ENCODE results near the gene AUTS2. TPM values are rescaled to one million over a fixed set of nuclear protein-coding genes. Genes with fewer than 3 reads are reported as not detected.

Gene AUTS2
- total and polyA plus RNA-seq, 7 experiments from 2014 or later: 0.40 to 31.7 (median 4.2) TPM

DNA sequence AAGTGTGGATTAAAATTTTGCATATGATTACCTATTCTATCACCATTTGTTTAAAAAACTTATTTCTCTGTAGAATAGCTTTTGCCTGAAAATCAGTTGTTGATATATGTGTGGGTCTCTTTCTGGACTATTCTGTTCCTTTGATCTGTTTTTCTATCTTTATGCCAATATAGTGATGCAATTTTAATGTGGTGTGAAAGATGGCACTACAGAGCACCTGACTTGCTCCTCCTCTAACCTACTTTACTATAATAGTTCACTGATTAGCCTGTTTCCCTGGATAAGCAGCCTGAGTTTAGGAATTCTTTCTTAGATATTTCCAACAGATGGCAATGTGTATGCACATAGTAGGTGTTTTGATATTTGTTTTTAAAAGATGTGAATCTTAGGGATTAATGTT, 294.5 kb downstream of the AUTS2 start:
- Histone ChIP-seq H3K27ac (ENCODE audit: low read depth, low read length) (no peak overlapping the region), H3K36me3 (ENCODE audit: control insufficient read depth in 2 of 3, insufficient read depth in 3 of 3, low read length in 3 of 3) (no peaks in the 10 kb centered on the region), H3K4me1 (ENCODE audit: control insufficient read depth in 2 of 2, insufficient read depth in 2 of 2, low read length in 2 of 2) (no peaks in the 10 kb centered on the region), H3K27me3 (ENCODE audit: control insufficient read depth in 2 of 2, insufficient read depth in 2 of 2, low read length in 2 of 2) (no peaks in the 10 kb centered on the region), H3K4me3 (ENCODE audit: low read length) (no peak overlapping the region), H3K9me3 (ENCODE audit: control insufficient read depth in 2 of 3, low read length in 3 of 3) (no peaks in the 10 kb centered on the region)
- H3K4me3 Mint-ChIP-seq: no peak overlapping the region
- peaks cover 0 to 3% (median 0%) of the 10 kb centered on the region in 5 donors for H3K36me3 Mint-ChIP-seq
- ChIA-PET CTCF (no interaction called here), POLR2A (no interaction called here)
- intact Hi-C loops (cut with micrococcal nuclease): no loop called here
- peaks cover 0 to 4% (median 0%) of the 10 kb centered on the region in 7 donors for H3K4me1 Mint-ChIP-seq
- DNase-seq (no peak), ATAC-seq (no peak)
- no peak overlapping the region for H3K27ac Mint-ChIP-seq
- peaks cover 0 to 6% (median 0%) of the 10 kb centered on the region in 5 donors for H3K27me3 Mint-ChIP-seq
- peaks cover 0 to 12% (median 0%) of the 10 kb centered on the region in 11 donors for H3K9me3 Mint-ChIP-seq

DNA sequence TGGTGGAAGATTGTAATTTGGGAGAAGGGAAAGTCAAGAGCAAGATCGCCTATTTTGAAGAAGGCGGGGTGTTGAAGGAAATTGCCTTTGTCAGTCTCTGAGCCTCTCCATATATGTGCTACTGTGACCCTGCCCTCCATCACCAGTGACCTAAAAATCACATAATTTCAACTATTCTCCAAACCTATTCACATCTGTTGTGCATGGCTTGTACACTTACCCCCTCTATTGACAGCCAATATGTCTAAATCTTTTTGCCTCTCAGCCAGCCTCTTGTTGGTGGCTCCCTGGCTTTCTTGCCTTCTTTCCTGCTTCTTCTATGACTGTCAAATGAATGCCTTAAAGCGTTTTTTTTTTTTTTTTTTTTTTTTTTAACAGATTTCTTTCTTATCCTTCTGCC, 295.6 kb downstream of the AUTS2 start:
- Mint-ChIP-seq H3K27ac (no peak overlapping the region), H3K27me3 (peaks cover 0 to 6% (median 0%) of the 10 kb centered on the region in 5 donors), H3K9me3 (peaks cover 0 to 12% (median 0%) of the 10 kb centered on the region in 11 donors), H3K36me3 (peaks cover 0 to 3% (median 0%) of the 10 kb centered on the region in 5 donors), H3K4me1 (peaks cover 0 to 4% (median 0%) of the 10 kb centered on the region in 7 donors), H3K4me3 (no peak overlapping the region)
- Histone ChIP-seq H3K4me1 (ENCODE audit: control insufficient read depth in 2 of 2, insufficient read depth in 2 of 2, low read length in 2 of 2) (no peaks in the 10 kb centered on the region), H3K36me3 (ENCODE audit: control insufficient read depth in 2 of 3, insufficient read depth in 3 of 3, low read length in 3 of 3) (no peaks in the 10 kb centered on the region), H3K9me3 (ENCODE audit: control insufficient read depth in 2 of 3, low read length in 3 of 3) (no peaks in the 10 kb centered on the region), H3K4me3 (ENCODE audit: low read length) (no peak overlapping the region), H3K27me3 (ENCODE audit: control insufficient read depth in 2 of 2, insufficient read depth in 2 of 2, low read length in 2 of 2) (no peaks in the 10 kb centered on the region), H3K27ac (ENCODE audit: low read depth, low read length) (no peak overlapping the region)
- ATAC-seq: no peak
- ChIA-PET CTCF (no interaction called here), POLR2A (no interaction called here)
- DNase-seq: no peak
- intact Hi-C loops (cut with micrococcal nuclease): no loop called here

DNA sequence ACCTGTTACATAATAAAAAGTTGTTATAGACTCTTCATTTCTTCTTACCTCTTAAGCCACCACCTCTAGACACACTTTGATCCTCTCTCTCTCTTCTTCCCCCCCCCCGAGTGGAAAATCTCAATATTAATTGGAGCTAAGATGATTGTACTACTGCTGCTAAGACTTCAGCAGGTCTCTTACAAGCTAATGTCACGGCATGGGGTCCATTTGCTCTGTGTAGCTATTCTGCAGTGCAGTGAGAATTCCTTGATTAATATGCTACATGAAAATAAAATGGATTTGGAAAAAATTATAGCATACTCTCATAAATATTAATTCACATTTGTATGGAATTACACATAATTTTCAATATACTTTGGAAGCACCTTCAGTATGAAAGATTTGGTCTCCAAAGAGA, 297.2 kb downstream of the AUTS2 start:
- H3K4me1 ChIP-seq (ENCODE audit: control insufficient read depth in 2 of 2, insufficient read depth in 2 of 2, low read length in 2 of 2): no peaks in the 10 kb centered on the region
- Mint-ChIP-seq H3K9me3 (peaks cover 0 to 19% (median 0%) of the 10 kb centered on the region in 11 donors), H3K4me3 (no peak overlapping the region), H3K4me1 (peaks cover 0 to 3% (median 0%) of the 10 kb centered on the region in 7 donors), H3K27ac (no peak overlapping the region), H3K36me3 (peaks cover 0 to 3% (median 0%) of the 10 kb centered on the region in 5 donors), H3K27me3 (peaks cover 0 to 6% (median 0%) of the 10 kb centered on the region in 5 donors)
- ATAC-seq (no peak), DNase-seq (no peak)
- no peaks in the 10 kb centered on the region for H3K9me3 ChIP-seq (ENCODE audit: control insufficient read depth in 2 of 3, low read length in 3 of 3)
- CTCF ChIA-PET: no interaction called here
- H3K27ac ChIP-seq (ENCODE audit: low read depth, low read length): no peak overlapping the region
- H3K36me3 ChIP-seq (ENCODE audit: control insufficient read depth in 2 of 3, insufficient read depth in 3 of 3, low read length in 3 of 3): no peaks in the 10 kb centered on the region
- H3K27me3 ChIP-seq (ENCODE audit: control insufficient read depth in 2 of 2, insufficient read depth in 2 of 2, low read length in 2 of 2): no peaks in the 10 kb centered on the region
- intact Hi-C loops (cut with micrococcal nuclease): no loop called here
- H3K4me3 ChIP-seq (ENCODE audit: low read length): no peak overlapping the region
- POLR2A ChIA-PET: interaction anchor here (0.6 kb wide), 1 partner anchor 133 kb away, joined by 3 read pairs; no protein-coding TSS in a partner anchor

DNA sequence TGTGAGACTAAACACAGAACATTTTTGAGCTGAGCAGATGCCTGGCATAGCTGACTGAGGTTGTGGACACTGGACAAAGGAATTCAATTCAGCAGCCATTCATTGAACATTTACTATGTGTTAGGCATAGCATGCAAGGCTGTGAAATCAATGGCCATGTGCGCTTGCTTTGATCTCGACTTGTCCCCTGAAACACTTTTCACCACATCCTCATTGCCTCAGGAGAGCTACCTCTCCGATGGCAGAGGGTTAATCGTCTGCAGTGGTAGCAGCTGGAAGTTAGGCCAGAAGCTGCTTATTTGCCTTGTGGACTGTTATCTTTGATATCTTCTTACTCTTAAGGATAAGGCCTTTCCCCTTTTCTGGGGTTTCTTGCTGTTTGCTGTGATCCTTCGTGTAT, 297.8 kb downstream of the AUTS2 start:
- H3K9me3 ChIP-seq (ENCODE audit: control insufficient read depth in 2 of 3, low read length in 3 of 3): no peaks in the 10 kb centered on the region
- DNase-seq (no peak), ATAC-seq (no peak)
- Mint-ChIP-seq H3K9me3 (peaks cover 0 to 17% (median 0%) of the 10 kb centered on the region in 11 donors), H3K4me1 (peaks cover 0 to 3% (median 0%) of the 10 kb centered on the region in 7 donors), H3K27ac (no peak overlapping the region), H3K4me3 (no peak overlapping the region), H3K36me3 (peaks cover 0 to 3% (median 0%) of the 10 kb centered on the region in 5 donors), H3K27me3 (peaks cover 0 to 6% (median 0%) of the 10 kb centered on the region in 5 donors)
- intact Hi-C loops (cut with micrococcal nuclease): no loop called here
- H3K4me1 ChIP-seq (ENCODE audit: control insufficient read depth in 2 of 2, insufficient read depth in 2 of 2, low read length in 2 of 2): no peaks in the 10 kb centered on the region
- no peaks in the 10 kb centered on the region for H3K36me3 ChIP-seq (ENCODE audit: control insufficient read depth in 2 of 3, insufficient read depth in 3 of 3, low read length in 3 of 3)
- H3K27me3 ChIP-seq (ENCODE audit: control insufficient read depth in 2 of 2, insufficient read depth in 2 of 2, low read length in 2 of 2): no peaks in the 10 kb centered on the region
- ChIA-PET POLR2A (no interaction called here), CTCF (no interaction called here)
- no peak overlapping the region for H3K27ac ChIP-seq (ENCODE audit: low read depth, low read length)
- no peak overlapping the region for H3K4me3 ChIP-seq (ENCODE audit: low read length)

DNA sequence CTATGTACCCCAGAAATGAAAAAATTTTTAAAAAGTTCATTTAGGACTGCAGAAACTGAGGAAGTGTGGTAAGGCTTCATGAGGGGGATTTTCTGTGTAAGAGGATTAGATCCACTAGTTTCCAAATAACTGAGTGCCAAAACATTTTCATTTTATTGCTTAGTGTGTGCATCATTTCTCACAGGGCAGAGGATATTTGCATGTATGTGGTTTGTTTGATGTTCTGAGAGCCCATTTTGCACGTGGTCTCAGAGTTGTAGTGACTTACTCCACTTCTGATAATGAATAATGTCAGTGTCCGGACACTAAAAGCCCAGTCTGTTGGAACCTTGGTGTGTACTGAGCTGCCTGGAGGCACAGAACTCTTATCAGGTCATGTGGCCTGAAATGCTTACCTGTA, 299.9 kb downstream of the AUTS2 start:
- Mint-ChIP-seq H3K4me3 (no peak overlapping the region), H3K9me3 (peaks cover 0 to 12% (median 0%) of the 10 kb centered on the region in 11 donors), H3K36me3 (peaks cover 0 to 3% (median 0%) of the 10 kb centered on the region in 5 donors), H3K27ac (no peak overlapping the region), H3K27me3 (peaks cover 0 to 6% (median 0%) of the 10 kb centered on the region in 5 donors), H3K4me1 (peaks cover 0 to 3% (median 0%) of the 10 kb centered on the region in 7 donors)
- Histone ChIP-seq H3K4me1 (ENCODE audit: control insufficient read depth in 2 of 2, insufficient read depth in 2 of 2, low read length in 2 of 2) (no peaks in the 10 kb centered on the region), H3K36me3 (ENCODE audit: control insufficient read depth in 2 of 3, insufficient read depth in 3 of 3, low read length in 3 of 3) (no peaks in the 10 kb centered on the region), H3K4me3 (ENCODE audit: low read length) (no peak overlapping the region), H3K9me3 (ENCODE audit: control insufficient read depth in 2 of 3, low read length in 3 of 3) (no peaks in the 10 kb centered on the region), H3K27me3 (ENCODE audit: control insufficient read depth in 2 of 2, insufficient read depth in 2 of 2, low read length in 2 of 2) (no peaks in the 10 kb centered on the region), H3K27ac (ENCODE audit: low read depth, low read length) (no peak overlapping the region)
- ChIA-PET CTCF (no interaction called here), POLR2A (no interaction called here)
- intact Hi-C loops (cut with micrococcal nuclease): no loop called here
- ATAC-seq: no peak
- no peak for DNase-seq

DNA sequence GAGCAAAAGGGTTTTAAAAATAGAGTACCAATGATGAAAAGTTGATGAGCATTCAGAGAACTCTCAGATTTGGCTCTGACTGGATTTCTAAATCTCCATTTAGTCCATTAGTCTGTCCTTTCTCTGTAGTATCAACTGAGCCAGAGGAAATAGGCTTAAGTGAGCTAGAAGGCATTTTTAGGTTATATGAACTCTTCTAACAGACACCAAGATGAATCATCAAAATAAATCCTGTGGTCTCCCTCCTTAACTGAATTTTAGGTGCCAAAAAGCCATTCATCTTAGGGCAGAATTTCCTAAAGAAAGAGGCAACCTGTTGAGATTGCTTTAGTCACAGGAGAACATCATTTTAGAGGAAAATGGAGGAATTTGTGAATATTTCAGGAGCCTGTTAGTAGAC, 305.1 kb downstream of the AUTS2 start:
- H3K4me1 Mint-ChIP-seq: peaks cover 0 to 16% (median 0%) of the 10 kb centered on the region in 7 donors
- ChIA-PET CTCF (no interaction called here), POLR2A (no interaction called here)
- H3K4me3 Mint-ChIP-seq: no peak overlapping the region
- Histone ChIP-seq H3K36me3 (ENCODE audit: control insufficient read depth in 2 of 3, insufficient read depth in 3 of 3, low read length in 3 of 3) (no peaks in the 10 kb centered on the region), H3K27me3 (ENCODE audit: control insufficient read depth in 2 of 2, insufficient read depth in 2 of 2, low read length in 2 of 2) (no peaks in the 10 kb centered on the region), H3K9me3 (ENCODE audit: control insufficient read depth in 2 of 3, low read length in 3 of 3) (no peaks in the 10 kb centered on the region), H3K4me3 (ENCODE audit: low read length) (no peak overlapping the region), H3K4me1 (ENCODE audit: control insufficient read depth in 2 of 2, insufficient read depth in 2 of 2, low read length in 2 of 2) (no peaks in the 10 kb centered on the region), H3K27ac (ENCODE audit: low read depth, low read length) (no peak overlapping the region)
- H3K9me3 Mint-ChIP-seq: peaks cover 0 to 8% (median 0%) of the 10 kb centered on the region in 11 donors
- DNase-seq: no peak
- H3K27me3 Mint-ChIP-seq: peaks cover 0 to 3% (median 0%) of the 10 kb centered on the region in 5 donors
- ATAC-seq: no peak
- no peaks in the 10 kb centered on the region for H3K36me3 Mint-ChIP-seq
- intact Hi-C loops (cut with micrococcal nuclease): no loop called here
- no peak overlapping the region for H3K27ac Mint-ChIP-seq

DNA sequence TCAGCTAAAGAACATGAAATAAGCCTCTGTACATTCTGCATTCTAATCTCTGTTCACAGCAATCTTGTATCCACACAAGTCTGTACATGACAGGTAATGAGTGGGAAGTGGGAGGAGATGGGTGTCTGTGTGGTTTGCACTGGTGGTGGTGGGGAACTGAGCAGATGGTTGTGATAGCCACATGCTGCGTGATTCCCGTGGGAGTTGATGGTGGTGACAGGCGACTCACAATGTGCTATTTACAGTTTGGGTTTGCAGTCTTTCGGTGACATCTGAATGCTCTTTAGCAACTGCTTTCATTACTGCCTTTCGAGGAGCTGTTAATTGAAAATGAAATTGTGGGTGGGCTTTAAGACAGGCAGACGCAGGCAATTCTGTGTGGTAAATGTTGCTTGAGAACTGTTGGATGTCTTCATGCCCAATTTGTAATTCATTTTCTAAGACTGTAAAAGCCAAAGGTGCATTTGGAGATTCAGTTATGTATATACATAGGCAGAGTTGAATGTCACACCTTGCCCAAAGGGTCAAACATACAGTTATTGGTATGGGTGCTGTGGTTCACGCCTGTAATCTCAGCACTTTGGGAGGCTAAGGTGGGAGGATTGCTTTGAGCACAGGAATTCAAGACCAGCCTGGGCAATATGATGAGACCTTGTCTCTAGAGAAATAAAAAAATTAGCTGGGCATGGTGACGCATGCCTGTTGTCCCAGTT, 308.2 kb downstream of the AUTS2 start:
- Histone ChIP-seq H3K27me3 (ENCODE audit: control insufficient read depth in 2 of 2, insufficient read depth in 2 of 2, low read length in 2 of 2) (no peaks in the 10 kb centered on the region), H3K9me3 (ENCODE audit: control insufficient read depth in 2 of 3, low read length in 3 of 3) (no peaks in the 10 kb centered on the region), H3K4me3 (ENCODE audit: low read length) (no peak overlapping the region), H3K36me3 (ENCODE audit: control insufficient read depth in 2 of 3, insufficient read depth in 3 of 3, low read length in 3 of 3) (no peaks in the 10 kb centered on the region), H3K4me1 (ENCODE audit: control insufficient read depth in 2 of 2, insufficient read depth in 2 of 2, low read length in 2 of 2) (no peaks in the 10 kb centered on the region), H3K27ac (ENCODE audit: low read depth, low read length) (no peak overlapping the region)
- H3K4me3 Mint-ChIP-seq: no peak overlapping the region
- no peak for DNase-seq
- H3K4me1 Mint-ChIP-seq: peaks cover 0 to 16% (median 0%) of the 10 kb centered on the region in 7 donors
- CTCF ChIA-PET: no interaction called here
- peaks cover 0 to 3% (median 0%) of the 10 kb centered on the region in 5 donors for H3K27me3 Mint-ChIP-seq
- no peak for ATAC-seq
- POLR2A ChIA-PET: no interaction called here
- H3K27ac Mint-ChIP-seq: no peak overlapping the region
- H3K36me3 Mint-ChIP-seq: no peaks in the 10 kb centered on the region
- intact Hi-C loops (cut with micrococcal nuclease): no loop called here
- H3K9me3 Mint-ChIP-seq: peaks cover 0 to 12% (median 2%) of the 10 kb centered on the region in 11 donors

Data from naive thymus-derived CD4-positive, alpha-beta T cell (primary cell).